HG03432 (cell line): ENCODE data around the gene RNF130.

Experiments
- ATAC-seq: cut with Tn5 transposase; IDR thresholded peaks from one replicate; pipeline ENCODE4 v1.9.1; 2021; ENCODE audit warnings: mild to moderate bottlenecking, moderate library complexity; ENCODE audit not compliant: unreplicated experiment

The RNF130 gene

DNA sequence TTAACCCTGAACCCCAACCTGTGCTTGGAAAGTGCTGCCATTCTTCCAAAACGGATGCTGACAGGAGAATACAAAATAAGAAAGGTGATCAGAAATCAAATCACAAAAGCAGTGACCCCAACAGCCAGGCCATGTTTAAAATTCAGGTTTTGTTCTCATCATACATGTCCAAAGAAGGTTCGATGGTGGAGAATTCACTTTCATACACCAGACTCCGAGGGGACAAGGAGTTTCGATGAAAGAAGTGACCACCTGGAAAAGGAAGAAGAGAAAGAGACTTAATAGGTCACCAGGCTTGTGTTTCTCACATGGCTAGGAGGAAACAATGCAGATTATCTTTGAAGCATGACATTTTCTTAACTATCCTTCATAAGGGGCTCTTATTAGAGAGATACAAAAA lies 151.4 kb downstream of the RNF130 start:
- no peak for ATAC-seq

DNA sequence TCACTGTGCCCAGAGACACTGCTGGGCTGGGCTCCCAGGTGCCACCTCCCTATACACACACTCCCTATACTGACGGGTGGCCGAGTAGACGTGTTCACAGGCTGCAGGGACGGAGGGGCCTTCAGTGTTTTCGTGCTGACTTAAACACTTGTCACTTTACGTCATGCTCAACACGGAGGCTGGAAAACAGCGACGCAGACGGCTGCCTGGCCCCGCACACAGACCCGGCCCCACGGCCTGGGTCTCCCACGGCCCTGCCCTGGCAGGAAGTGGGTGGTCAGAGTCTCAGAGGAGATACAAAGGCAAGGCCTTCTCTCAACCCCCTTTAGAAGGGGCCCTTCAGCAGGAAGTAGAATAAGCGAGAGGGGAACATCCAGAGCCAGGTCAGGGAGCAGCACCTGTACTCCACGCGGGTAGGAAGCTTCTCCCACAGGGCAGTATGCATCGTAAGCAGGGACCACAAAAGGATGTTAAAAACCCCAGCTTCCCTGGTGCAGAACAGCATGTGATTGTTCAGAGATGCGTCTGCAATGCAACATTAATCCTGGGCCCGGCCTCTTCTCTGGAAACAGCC lies 152.0 kb downstream of the RNF130 start:
- no peak for ATAC-seq

DNA sequence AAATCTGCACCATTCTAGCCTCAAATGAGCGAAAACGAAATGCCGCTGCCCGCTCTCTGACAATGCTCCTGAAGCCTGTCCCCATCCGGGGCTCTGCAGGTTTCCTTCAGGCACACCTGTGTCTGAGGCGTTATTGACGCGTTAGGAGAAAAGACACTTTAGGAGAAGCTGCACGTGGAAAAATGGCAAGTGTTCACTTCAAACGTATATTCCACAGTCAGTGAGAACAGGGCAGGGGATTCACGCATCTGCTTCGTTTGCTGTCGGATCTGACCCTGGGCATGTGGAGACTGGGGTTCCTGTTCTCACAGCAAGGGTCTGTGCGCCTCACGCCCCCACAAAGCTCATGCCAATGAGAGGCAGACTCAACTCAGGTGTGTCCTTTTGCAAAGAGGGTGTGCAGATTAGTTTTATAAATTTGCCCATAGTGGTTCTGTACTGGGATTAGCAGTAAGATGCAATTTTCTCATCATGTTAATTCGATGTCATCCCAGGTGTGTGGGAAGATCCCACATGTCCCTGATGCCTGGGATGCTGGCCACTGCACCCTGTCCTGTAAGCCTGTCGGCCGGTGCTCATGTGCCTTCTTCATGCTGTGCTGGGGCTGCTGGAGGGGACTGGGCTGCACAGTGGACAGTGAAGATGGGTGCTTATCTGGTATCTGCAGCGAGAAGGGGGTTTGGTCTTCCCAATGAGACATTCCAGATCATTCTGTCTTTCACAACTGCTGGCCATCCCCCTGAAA lies 152.6 kb downstream of the RNF130 start:
- no peak for ATAC-seq

DNA sequence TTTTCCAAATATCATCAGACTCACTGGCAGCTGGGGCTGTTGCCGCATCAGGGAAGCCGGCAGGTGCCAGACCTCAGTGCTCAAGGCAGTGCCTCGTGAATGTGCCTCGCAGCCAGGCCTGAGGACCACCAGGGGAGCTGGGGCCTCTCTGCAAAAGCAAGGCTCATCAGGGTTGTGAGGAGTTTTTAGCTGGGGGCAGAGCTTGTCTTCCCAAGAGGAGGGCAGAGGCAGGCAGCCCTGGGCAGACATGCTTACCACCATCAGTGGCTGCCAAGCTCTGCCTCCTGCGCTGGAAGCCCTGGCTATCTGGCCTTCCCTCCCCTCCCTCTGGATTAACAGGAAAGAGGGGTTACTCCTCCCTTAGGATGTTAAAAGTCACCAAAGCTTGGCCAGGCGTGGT lies 155.0 kb downstream of the RNF130 start:
- ATAC-seq, result no peak

DNA sequence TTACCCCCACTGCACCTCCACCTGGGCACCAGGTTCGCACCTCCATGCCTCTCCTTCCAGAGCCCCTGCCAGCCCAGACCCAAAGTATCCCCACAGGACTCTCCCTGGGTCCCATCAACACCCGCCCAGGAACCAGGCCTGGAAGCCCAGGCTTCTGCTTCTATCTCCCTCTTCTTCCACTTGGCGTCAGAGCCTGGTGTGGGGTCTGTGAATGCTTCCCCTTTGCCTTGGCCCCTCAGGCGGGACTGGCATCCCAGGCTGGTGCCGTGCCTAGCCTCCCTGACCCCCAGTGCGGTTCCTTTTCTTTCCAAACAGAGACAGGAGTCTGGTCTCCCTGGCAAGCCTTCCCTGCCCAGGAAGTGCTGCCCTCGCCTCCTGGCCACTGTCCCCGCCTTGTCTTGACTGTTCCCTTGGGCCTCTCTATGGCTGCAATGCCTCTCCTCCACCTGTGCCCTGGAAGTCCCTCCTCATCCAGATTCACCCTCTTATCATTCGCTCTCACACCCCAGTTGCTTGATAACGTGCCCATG lies 156.1 kb downstream of the RNF130 start:
- no peak for ATAC-seq

DNA sequence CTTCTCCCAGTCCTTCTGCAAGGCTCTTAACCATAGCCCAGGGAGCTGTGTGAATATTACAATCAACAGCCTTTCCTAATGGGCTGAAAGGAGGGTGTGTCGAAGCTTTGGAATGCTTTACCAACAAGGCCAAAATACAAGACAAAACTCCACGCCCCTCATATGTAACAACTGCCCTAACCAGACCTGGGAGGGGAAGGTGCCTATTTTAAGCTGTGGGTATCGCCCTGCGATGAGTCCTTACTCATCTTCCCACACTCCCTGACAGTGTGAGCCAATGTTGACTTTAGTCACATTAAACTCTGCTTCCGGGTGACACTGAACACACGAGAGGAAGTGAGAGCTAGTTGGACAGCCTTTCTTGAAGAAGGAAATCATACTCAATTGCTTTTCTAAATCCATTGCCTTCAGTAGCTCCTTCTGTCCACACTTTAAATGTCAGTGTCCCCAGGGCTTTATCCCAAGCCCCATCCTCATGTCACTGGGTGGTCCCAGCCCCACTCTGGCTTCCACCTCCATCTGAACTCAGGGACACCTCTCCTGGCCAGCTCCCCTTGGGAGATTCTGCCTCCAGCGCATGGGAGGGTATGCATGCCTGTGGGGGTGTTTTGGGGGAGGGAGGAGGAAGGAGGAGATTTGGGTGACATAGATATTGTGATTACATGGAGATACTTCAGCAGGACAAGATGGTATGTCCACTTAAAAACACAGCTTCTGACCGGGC lies 157.4 kb downstream of the RNF130 start:
- ATAC-seq, result no peak

DNA sequence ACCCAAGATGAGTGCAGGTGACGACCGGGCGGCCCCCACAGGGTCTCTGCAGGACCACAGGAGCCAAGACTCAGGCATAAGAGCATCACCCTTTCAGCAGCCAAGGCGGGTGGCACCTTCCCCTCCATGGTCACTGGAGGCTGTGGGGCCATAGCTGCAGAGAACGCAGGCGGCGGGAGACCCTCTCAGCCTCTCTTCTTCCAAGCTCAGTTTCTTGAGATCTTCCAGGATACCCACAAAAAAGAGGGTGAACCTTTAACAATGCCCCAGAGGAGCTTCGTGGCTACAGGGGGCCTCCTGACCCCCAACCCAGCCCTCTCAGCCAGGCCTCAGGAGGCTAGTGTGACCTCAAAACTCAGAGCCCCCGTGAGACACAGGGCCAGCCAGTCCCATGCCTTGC lies 158.1 kb downstream of the RNF130 start:
- no peak for ATAC-seq

DNA sequence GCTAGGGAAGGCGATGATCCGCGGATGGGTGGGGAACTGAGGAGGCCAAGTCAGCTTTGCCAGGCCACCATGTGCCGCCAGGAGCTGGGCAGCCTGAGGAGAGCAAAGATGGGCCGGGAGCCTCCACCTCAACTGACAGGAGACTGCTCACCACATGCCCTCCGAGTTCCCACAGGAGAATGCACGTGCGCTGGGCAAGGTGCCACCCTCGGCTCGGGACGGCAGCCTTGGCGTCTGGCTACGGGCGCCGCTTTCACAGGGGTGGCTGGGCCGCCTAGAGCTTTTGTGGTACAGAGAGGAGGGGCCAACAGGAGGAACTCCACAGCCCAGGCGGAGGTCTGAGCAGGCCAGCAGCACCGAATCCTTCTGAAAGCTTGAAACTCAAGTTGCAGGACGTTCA lies 158.6 kb downstream of the RNF130 start:
- ATAC-seq, result no peak

DNA sequence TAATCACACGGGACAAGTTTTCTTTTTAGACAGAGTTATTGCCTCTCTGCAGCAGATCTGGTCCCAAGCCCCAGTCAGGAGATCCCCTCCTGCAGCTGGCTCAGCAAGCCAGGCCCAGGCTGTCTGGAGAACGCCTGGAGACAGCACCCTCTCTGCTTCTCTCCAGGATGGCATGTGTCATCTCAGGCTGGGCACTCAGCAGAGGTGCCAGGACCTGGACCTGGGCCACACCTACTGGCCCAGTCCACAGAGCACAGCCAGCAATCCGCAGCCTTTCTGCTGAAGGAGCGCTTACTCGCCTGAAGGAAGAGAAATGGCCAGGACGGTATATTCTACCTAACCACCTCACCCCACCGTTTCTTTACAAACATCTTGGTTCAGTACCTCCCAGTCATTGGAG lies 159.2 kb downstream of the RNF130 start:
- ATAC-seq, result no peak

DNA sequence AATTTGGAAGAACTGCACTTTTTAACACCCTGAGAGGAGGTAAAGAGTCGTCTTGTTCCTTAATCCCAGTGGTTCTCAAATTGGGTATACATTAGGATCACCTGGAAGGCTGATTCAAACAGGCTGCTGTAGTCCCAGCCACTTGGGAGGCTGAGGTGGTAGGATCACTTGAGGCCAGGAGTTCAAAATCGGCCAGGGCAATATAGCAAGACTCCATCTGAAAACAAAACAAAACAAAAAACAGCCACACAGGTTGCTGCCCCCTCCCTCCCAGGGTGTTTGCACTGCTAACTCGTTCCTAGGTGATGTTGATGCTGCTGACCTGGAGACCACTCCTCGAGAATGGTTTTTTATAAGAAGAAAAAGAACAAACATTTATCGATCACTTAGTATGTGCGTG lies 162.3 kb downstream of the RNF130 start:
- no peak for ATAC-seq

DNA sequence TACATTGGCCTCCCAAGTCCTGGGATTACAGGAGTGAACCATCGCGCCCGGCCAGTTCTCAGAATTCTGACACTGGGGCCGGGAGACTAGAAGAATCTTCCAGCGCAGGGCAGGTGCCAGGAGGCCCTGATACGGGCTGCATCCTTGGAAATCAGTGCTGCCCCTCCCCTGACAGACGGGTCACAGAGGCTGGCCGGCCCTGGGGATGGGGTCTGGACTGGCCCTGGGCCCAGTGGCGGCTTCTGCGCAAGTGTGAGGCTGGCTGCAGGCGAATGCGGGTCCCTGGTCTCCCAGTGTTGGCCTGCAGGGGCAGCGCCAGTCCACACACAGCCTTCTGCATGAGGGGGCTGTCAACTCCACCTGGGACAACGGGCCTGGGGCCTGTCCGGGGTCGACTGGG lies 163.0 kb downstream of the RNF130 start:
- ATAC-seq, result no peak

DNA sequence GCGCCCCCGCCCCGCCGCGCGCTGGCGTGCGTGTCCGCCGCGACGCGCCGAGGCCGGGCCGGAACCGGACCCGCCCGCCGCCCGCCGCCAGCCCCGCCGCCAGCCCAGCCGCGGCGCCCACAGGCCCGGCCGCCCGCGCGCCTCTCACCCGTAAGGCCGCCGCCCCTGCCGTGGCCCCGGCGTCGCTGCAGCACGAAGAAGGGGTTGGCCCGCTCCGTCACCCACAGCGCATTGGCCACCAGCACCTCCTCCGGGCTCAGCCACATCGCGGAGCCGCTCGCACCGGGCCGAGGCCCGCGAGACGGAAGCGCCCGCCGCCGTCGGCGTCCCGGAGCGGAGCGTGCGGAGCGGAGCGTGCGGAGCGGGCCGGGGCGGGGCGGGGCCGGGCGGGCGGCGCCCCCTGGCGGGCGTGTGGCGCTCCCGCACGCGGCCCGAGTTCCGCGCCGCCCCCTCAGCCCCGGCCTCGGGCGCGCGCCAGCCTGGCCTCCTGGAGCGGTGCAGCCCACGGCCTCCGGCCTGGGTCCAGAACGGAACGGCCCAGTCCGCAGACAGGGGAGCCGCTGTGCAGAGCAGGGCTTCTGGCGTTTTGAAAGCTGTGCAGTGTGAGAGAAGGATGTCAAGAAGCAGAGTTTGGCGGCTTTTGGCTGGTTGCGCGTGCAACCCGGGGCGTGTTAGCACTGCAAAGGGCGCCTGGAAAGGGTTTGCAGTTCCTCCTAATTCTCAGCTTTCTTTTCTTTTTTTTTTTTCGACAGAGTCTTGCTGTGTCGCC lies 163.8 kb downstream of the RNF130 start, which contains the start of gene TBC1D9B:
TBC1D9B (minus strand) TSS at position 342 of the 769 bp plus-strand sequence; CDS start at position 266, 76 bp downstream.
- peak; percentile 88 for ATAC-seq

DNA sequence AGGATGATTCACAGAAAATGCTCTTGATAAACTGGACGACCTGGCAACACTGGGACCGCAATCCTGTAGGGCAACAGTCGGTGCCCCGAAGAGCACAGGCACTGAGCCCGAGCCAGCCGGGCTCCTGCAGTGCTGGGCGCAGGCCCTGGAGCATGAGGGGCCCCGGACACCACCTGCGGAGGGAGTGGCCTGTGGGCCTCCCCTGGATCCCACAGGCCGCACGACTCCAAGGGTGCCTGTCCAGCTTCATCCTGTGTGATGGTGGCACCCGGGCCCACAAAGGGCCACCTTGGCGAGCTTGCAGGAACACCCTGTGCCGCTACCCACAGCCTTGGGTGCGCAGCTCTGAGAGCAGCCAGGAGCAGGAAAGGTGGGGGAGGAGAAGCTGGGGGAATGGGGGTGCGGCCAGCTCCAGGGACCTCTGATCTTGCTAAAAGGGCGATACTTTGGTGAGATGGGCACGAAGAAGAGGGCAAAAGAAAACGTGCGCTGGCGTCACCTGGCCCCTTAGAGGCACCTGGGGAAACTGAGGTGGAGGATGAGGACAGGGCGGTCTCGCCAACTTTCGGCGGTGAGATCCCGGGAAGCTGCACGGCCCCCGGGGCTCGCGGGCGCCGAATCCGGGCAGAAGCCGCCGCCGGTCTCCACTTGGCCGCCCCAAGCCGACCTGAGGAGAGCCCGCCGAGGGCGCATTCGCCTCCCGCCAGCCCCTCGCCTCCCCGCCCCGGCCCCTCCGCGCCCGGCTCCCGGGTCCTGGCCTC lies 164.6 kb downstream of the RNF130 start:
- ATAC-seq, result peak; percentile 42

DNA sequence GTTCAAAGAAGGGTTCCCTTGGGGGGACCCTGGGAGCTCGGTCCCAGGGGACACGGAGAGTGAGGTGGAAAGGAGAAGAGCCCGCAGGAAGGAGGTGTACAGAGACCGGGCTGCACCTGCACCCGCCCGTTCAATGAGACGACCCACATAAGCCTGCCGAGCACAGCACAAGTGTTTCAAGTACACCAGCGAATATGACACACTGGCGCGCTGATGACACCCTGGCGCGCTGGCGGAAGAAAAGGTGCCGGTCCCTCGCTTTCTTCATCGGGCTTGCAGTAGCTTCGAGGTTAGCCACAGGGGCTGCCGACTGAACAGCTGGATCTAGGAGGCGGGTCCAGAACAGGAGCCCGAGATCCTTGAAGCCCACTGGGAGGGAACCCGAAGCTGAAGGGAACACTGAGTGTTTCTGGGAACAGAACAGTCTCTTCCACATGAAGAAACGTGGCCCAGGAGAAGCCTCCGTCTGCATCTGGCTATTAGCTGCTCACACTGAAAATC lies 165.2 kb downstream of the RNF130 start:
- ATAC-seq, result no peak

DNA sequence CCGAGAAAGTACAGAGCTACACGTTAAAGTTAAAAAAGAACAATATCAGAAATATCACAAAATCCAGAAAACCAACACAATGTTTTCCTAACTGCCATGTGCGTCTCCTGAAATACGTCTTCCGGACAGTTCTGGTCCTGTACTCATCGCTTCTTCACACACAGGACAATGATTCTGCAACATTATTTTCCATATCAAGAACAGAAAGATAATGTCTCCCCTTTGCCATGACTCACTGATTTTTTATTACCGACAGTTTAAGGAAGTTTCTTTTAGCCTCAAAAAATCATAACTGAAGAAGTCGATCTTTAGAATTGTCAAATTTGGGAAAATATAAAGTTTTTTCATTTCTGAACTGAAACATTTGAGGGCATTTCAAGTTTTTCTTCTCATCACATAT lies 166.4 kb downstream of the RNF130 start:
- no peak for ATAC-seq
